Activated CD8-positive, alpha-beta memory T cell treated with anti-CD3 and anti-CD28 coated beads, Interleukin-2, amount 50 U/mL, for 1 hour (primary cell): ENCODE data around the gene CDC14A.
"Not testable (repeated sequence)": the region's sequence is repeated elsewhere in the genome, so short reads cannot be mapped to it uniquely, and the experiment has no call there.

Source experiments
- DNase-seq: peaks from one replicate; pipeline ENCODE4 v3.0.0-alpha.2; 2020; ENCODE audit errors: extremely low read depth

The CDC14A gene

GRCh38 chr1:100335436-100335835 lies 16.9 kb upstream of the CDC14A start:
- DNase-seq: no peak

GRCh38 chr1:100337878-100338277 lies 14.4 kb upstream of the CDC14A start:
- not testable (repeated sequence) for DNase-seq

- DNase-seq: not testable (repeated sequence)
Measured at GRCh38 chr1:100339735-100340134, 12.6 kb upstream of the CDC14A start.

GRCh38 chr1:100340494-100340893 lies 11.8 kb upstream of the CDC14A start:
- no peak for DNase-seq

GRCh38 chr1:100342348-100342747 lies 10.0 kb upstream of the CDC14A start:
- DNase-seq: no peak

GRCh38 chr1:100343897-100344296 lies 8.4 kb upstream of the CDC14A start:
- no peak for DNase-seq

- no peak for DNase-seq
Measured at GRCh38 chr1:100344774-100345173, 7.5 kb upstream of the CDC14A start.

GRCh38 chr1:100346387-100346786 lies 5.9 kb upstream of the CDC14A start:
- DNase-seq: no peak

GRCh38 chr1:100347009-100347966 lies 5.0 kb upstream of the CDC14A start:
- DNase-seq: no peak

- no peak for DNase-seq
Measured at GRCh38 chr1:100348549-100349144, 3.7 kb upstream of the CDC14A start.

GRCh38 chr1:100349246-100349645 lies 3.1 kb upstream of the CDC14A start:
- DNase-seq: no peak

- no peak for DNase-seq
Measured at GRCh38 chr1:100350787-100351094, 1.6 kb upstream of the CDC14A start.

GRCh38 chr1:100351095-100351887 lies 1.0 kb upstream of the CDC14A start:
- DNase-seq: peak; percentile 68

GRCh38 chr1:100353071-100353801 lies 930 bp downstream of the CDC14A start:
- no peak for DNase-seq

- DNase-seq: no peak
Measured at GRCh38 chr1:100353988-100354387, 1.7 kb downstream of the CDC14A start.

- no peak for DNase-seq
Measured at GRCh38 chr1:100354971-100355394, 2.7 kb downstream of the CDC14A start.

- DNase-seq: no peak
Measured at GRCh38 chr1:100358210-100358609, 5.9 kb downstream of the CDC14A start.

- DNase-seq: no peak
Measured at GRCh38 chr1:100359139-100359538, 6.8 kb downstream of the CDC14A start.

GRCh38 chr1:100360790-100361510 lies 8.6 kb downstream of the CDC14A start:
- no peak for DNase-seq

- no peak for DNase-seq
Measured at GRCh38 chr1:100361511-100362089, 9.3 kb downstream of the CDC14A start.
